ENCODE results near the gene OR10C1. TPM values are rescaled to one million over a fixed set of nuclear protein-coding genes. Genes with fewer than 3 reads are reported as not detected.
"Not testable (repeated sequence)": the region's sequence is repeated elsewhere in the genome, so short reads cannot be mapped to it uniquely, and the experiment has no call there.

OR10C1 gene
- polyA plus RNA-seq (ENCODE audit: insufficient read length), result not detected

GRCh38 chr6:29439006-29439405, at the start of gene OR10C1:
OR10C1 (plus strand) TSS chr6:29439306; CDS start chr6:29440016, 710 bp downstream.
- no peak for DNase-seq

- no peak for DNase-seq
Observed at GRCh38 chr6:29395331-29395730, 43.8 kb upstream of the OR10C1 start, which contains the start of gene OR12D2. OR12D2 (plus strand) TSS chr6:29395631; CDS start chr6:29396700, 1,069 bp downstream.

DNA sequence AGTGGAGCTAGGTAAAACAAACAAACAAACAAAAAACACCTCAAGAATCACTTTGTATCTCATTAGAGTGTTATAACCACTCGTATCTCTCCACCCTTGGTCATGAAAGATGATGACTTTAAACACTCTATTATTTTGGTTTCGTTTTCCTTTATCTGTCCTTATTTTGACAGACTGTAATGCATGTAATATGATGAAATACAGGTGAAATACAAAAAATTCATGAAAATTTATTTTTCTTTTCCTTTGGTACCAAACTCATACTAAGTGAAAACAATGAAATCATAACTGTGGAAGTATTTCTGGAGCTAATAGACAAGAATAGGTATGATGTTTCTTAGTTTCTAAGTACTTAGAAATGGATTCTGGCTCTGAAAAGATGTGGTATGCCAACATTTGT, 39.6 kb upstream of the OR10C1 start:
- no peak for DNase-seq

GRCh38 chr6:29403801-29404200, 35.3 kb upstream of the OR10C1 start:
- DNase-seq, result no peak

DNA sequence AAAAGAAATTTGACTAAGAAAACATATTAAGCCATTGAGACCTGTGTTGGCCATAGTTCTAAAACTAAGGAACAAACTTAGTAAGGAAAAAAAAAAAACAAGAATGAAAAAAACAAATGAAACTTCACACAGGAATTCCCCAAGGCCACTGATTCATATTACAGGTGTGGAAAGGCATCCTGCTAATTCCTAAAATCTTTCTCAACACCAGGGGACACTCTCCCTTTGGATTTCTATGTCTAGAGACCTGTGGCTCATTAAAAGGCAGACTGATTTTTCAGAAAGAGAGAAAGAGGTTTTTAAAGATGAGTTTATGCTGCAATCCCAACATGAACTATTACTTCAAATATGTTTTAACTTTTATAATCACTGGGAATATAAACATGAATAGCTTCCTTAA, 24.5 kb upstream of the OR10C1 start, which contains the start of gene OR12D1:
OR12D1 (plus strand) TSS at position 341 of the 400 bp plus-strand sequence.
- DNase-seq, result no peak

GRCh38 chr6:29419516-29419915, 19.6 kb upstream of the OR10C1 start:
- no peak for DNase-seq

GRCh38 chr6:29424168-29424567, 14.9 kb upstream of the OR10C1 start:
- no peak for DNase-seq

DNA sequence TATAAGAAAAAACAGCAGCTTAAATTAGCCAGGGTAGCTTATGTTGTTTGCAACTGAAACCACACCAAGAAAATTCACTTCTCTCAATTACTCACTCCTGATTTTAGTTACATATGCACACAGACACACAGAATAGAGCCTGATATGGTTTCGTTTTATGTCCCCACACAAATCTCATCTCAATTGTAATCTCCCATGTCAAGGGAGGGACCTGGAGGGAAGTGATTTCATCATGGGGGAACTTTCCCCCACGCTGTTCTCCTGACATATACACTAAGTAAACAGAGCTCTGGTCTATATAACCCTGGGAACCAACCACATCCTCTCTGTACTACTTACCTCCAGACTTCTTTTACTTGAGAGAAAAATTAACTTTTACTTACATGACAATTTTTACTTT, 14.5 kb upstream of the OR10C1 start:
- DNase-seq, result no peak

DNA sequence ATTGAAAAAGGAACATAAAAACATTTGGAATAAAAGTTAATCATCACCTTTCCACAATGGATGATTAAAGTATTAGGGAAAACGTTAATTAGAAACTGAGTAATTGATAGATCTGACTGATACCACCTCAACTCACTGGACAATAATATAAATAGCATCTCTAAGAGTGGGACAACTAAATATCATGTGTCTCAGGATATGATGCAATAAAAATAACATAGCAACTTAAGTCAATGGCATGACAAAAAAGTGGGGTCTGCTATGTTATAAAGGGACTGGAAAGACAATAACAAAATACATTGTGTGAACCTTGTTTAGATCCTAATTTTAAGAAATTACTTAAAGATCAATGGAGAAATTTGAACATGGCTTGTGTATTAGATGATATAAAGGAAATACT, 14.0 kb upstream of the OR10C1 start:
- DNase-seq, result no peak

DNA sequence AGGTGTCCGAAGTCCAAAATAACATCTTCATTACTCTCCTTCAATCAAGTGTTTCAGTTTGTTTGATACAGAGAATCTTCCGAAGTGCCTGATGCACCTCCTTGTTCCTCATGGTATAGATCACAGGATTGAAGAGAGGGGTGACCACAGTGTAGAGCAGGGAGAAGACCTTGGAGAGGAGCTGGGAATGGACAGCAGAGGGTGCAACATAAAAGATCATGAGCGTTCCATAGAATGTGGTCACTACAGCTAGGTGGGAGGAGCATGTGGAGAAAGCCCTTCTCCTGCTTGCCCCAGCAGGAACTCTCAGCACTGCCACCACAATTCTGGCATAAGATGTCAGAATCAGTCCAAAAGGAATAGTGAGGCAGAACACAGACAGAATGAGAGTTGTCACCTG, 12.5 kb upstream of the OR10C1 start:
- DNase-seq, result no peak

DNA sequence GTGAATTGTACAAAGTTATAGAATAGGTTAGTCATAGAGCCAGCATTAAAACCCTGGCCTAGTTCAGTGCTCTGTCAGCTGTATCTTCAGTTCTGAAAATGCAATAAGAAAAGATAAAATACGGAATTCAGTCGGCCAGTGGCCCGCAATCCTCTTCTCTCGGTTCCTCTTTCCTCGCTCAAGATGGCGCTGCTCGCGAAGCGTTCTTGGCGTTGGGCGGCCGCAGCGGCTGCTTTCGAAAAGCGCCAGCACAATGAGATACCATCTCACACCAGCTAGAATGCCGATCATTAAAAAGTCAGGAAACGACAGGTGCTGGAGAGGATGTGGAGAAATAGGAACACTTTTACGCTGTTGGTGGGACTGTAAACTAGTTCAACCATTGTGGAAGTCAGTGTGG, 2.4 kb upstream of the OR10C1 start:
- not testable (repeated sequence) for DNase-seq

GRCh38 chr6:29442719-29443118, 3.6 kb downstream of the OR10C1 start:
- DNase-seq, result no peak

DNA sequence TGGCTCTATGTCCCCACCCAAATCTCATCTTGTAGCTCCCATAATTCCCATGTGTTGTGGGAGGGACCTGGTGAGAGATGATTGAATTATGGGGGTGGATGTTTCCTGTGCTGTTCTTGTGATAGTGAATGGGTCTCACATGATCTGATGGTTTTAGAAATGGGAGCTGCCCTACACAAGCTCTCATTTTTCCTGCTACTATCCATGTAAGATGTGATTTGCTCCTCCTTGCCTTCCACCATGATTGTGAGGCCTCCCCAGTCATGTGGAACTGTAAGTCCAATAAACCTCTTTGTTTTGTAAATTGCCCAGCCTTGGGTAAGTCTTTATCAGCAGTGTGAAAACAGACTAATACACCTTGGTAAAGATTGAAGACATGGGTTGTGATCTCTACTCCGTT, 4.9 kb downstream of the OR10C1 start:
- DNase-seq, result not testable (repeated sequence)

GRCh38 chr6:29447670-29448069, 8.6 kb downstream of the OR10C1 start:
- DNase-seq, result no peak

DNA sequence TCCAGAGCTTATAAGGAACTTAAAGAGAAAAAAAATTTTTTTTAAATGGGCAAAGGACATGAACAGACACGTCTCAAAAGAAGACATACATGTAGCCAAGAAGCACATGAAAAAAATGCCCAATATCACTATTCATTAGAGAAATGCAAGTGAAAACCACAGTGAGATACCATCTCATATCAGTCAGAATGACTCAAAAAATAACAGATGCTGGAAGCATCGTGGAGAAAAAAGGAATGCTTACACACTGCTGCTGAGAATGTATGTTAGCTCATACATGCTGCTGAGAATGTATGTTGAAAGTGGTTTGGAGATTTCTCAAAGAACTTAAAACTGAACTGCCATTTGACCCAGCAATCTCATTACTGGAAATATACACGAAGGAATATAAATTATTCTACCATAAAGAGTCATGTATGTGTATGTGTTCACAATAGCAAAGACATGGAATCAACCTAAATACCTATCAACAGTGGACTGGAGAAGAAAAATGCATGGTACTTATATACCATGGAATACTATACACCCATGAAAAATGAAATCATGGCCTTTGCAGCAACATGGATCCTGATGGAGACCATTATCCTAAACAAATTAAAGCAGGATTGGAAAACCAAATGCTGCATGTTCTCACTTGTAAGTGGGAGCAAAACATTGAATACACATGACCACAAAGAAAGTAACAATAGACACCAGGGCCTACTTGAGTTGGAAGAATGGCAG, 12.5 kb downstream of the OR10C1 start:
- no peak for DNase-seq

- no peak for DNase-seq
Observed at GRCh38 chr6:29456971-29457370, 17.9 kb downstream of the OR10C1 start, which contains the start of the genes OR11A1 and OR2H1. OR11A1 (minus strand) TSS chr6:29457071; CDS start chr6:29427641, 29,430 bp downstream. OR2H1 (plus strand) TSS chr6:29457155; CDS start chr6:29461770, 4,615 bp downstream.

DNA sequence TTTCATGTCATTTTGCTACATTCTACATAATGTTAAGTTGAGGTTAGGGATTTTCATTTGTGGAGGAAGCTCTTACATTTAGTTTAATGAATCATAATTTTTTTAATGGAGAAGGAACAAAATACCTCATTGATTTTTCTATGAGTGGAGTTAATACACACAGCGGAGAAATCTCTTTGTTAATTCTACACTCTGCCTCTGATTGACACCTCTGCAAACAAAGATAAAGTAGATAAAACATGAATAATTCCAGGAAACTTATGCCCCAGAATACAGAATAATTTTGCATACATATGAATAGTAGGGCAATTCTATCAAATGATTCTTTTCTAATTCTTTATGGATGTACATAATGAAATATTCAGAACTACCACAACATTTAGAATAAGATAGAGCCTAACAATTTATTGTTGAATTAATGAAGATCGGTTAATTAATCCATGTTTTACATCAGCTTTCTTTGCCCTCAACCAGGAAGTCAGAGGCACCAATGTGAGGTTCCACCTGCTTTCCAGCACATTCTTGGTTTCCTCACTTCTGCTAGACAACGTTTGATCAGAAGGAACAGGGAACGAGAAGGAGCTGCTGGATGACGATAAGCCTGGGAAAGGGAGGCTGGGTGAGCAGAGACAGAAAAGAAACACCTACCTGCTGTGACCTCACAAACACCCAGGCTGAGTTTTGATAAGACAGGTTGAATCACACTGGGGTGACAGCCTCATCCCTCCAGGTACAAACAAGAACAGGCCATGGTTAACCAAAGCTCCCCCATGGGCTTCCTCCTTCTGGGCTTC, 22.1 kb downstream of the OR10C1 start:
- DNase-seq, result no peak

DNA sequence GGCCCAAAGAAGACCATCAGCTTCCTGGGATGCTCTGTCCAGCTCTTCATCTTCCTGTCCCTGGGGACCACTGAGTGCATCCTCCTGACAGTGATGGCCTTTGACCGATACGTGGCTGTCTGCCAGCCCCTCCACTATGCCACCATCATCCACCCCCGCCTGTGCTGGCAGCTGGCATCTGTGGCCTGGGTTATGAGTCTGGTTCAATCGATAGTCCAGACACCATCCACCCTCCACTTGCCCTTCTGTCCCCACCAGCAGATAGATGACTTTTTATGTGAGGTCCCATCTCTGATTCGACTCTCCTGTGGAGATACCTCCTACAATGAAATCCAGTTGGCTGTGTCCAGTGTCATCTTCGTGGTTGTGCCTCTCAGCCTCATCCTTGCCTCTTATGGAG, 22.9 kb downstream of the OR10C1 start:
- no peak for DNase-seq

GRCh38 chr6:29465279-29465678, 26.2 kb downstream of the OR10C1 start:
- DNase-seq, result no peak

DNA sequence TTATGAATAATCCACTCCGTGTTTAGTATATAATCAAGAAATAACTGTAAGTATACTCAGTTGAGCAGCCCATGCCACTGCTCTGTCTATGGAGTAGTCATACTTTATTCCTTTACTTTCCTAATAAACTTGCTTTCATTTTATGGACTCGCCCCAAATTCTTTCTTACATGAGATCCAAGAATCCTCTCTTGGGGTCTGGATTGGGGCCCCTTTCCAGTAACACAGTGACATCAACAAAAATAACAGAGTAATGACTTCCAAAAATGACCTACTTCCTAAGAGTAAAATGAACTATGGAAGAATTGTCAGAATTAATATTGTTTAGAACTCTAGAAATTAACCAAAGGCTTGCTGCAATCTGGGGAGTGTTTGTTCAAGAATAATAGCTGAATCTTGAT, 26.7 kb downstream of the OR10C1 start:
- DNase-seq, result peak; percentile 8

DNA sequence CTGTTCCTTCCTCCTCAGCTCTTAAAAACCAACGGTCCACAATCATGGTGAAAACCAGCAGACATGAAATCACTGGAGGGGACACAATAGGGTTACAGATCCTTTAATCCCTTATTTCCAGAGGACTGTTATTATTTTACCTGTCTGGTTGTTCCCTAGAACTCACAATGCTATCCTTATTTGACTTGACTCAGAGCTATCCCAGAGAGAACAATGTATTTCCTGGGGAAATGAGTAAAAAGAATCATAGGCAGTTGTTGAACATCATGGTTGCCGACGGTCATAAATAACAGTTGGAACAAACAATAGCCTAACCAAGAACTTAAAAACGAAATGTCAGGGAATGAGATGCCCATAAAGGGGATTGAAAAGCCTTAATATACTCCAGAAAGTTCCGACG, 27.1 kb downstream of the OR10C1 start:
- DNase-seq, result no peak

DNA sequence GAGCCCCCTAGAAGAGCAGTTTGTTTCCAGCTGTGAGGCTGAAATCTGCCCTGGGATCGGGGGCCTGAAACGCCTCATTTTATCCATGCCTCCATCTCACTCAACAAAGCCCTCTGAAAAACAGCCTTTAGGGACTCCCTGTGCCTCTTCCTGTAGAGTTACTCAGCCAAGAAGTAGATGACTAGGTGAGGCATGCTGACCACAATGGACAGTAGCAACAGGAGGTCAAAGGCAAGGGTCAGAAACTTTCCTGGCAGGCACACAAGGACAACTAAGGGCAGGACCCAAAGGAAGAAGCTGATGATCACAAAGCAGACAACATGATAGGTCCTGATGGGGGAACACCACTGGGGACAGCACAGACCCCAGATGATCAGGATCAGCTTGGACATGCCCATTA, 35.9 kb downstream of the OR10C1 start:
- no peak for DNase-seq

GRCh38 chr6:29477923-29478450, 38.9 kb downstream of the OR10C1 start:
- DNase-seq, result no peak

Data from hindlimb muscle (tissue), 1 donor.